K562 (cell line): ENCODE results near the gene PRDM4. TPM values are rescaled to one million over a fixed set of nuclear protein-coding genes. Genes with fewer than 3 reads are reported as not detected.

Experiments
- CBFA2T2 ChIP-seq: fragments of 450-650 bp; conservative IDR thresholded peaks from 2 replicates; pipeline ENCODE4 v1.6.1; 2017; ENCODE audit warnings: mild to moderate bottlenecking
- GABPB1 ChIP-seq: sonication (generic); formaldehyde crosslinking; IDR thresholded peaks from 2 replicates; pipeline ENCODE4 v1.8.0; 2022; ENCODE audit warnings: mild to moderate bottlenecking, missing genetic modification reagents
- GTF2A2 ChIP-seq: IDR thresholded peaks from 2 replicates; pipeline ENCODE4 v1.6.1; 2016; ENCODE audit warnings: mild to moderate bottlenecking, missing genetic modification characterization, missing compliant biosample characterization
- HLTF ChIP-seq: fragments of 450-650 bp; IDR thresholded peaks from 2 replicates; pipeline ENCODE4 v1.6.1; 2016
- KDM1A ChIP-seq, 2 experiments: fragments of 450-650 bp; IDR thresholded peaks; 2 replicates each; pipeline ENCODE4 v1.6.1; 2016; ENCODE audit warnings: mild to moderate bottlenecking in 2 of 2
- NR2C2 ChIP-seq, 2 experiments: fragments of 200-800 bp in 1 of 2; sonication (Bioruptor generic) in 1 of 2; sonication (generic) in 1 of 2; formaldehyde crosslinking in 1 of 2; IDR thresholded peaks; 2 replicates each; pipeline versions ENCODE4 v1.6.1 to v1.8.0; 2016 to 2022; ENCODE audit warnings: mild to moderate bottlenecking in 1 of 2, missing compliant biosample characterization in 1 of 2, missing genetic modification characterization in 1 of 2, missing genetic modification reagents in 1 of 2
- PTTG1 ChIP-seq: fragments of 450-650 bp; IDR thresholded peaks from 2 replicates; pipeline ENCODE4 v1.6.1; 2016; ENCODE audit warnings: low read depth, mild to moderate bottlenecking, missing genetic modification characterization, missing compliant biosample characterization
- SMARCA4 ChIP-seq: fragments of 450-650 bp; IDR thresholded peaks from 2 replicates; pipeline ENCODE4 v1.6.1; 2016
- SMC3 ChIP-seq: conservative IDR thresholded peaks from 2 replicates; pipeline ENCODE4 v1.6.1; 2011; ENCODE audit warnings: low read depth, low read length, improper control_type of control experiment; ENCODE audit not compliant: insufficient read depth
- TEAD4 ChIP-seq, 2 experiments: sonication (generic) in 1 of 2; formaldehyde crosslinking in 1 of 2; IDR thresholded peaks; 2 replicates each; pipeline versions ENCODE4 v1.6.1 to v1.8.0; 2012 to 2022; ENCODE audit warnings: borderline replicate concordance in 1 of 2, inconsistent platforms in 1 of 2, low read length in 1 of 2, mild to moderate bottlenecking in 1 of 2, missing genetic modification reagents in 1 of 2
- ZBTB17 ChIP-seq: fragments of 450-650 bp; formaldehyde crosslinking; IDR thresholded peaks from 2 replicates; pipeline ENCODE4 v1.4.0; 2020; ENCODE audit warnings: mild to moderate bottlenecking
- ZFP30 ChIP-seq: fragments of 250-450 bp; sonication (Bioruptor Pico); IDR thresholded peaks from 2 replicates; pipeline ENCODE4 v1.8.0; 2022; ENCODE audit warnings: moderate library complexity, mild to moderate bottlenecking, inconsistent platforms, borderline replicate concordance
- ZNF140 ChIP-seq: fragments of 250-450 bp; sonication (Bioruptor Pico); IDR thresholded peaks from 2 replicates; pipeline ENCODE4 v1.8.0; 2021; ENCODE audit warnings: moderate library complexity, mild to moderate bottlenecking, inconsistent platforms
- polyA plus RNA-seq, 8 experiments: library from polyadenylated mRNA; depleted of rRNA in 4 of 8; stranded (reverse) in 5 of 8; unstranded in 3 of 8; fragments of >200 nt; fragmentation: Nextera tagmentation in 2 of 8; fragmentation: Illumina TruSeq in 1 of 8; extraction: Ambion mirVana in 2 of 8; extraction: Trizol in 1 of 8; gene quantifications; 2 replicates each; pipeline versions ENCODE4 v1.2.1 to v1.2.3, GENCODE V29; 2011 to 2014; ENCODE audit warnings: inconsistent platforms in 1 of 8, missing spikeins in 1 of 8
- total RNA-seq, 7 experiments: library from RNA; depleted of rRNA in 6 of 7; stranded (reverse); fragments of >200 nt in 6 of 7; fragmentation: Illumina TruSeq in 2 of 7; extraction: Trizol in 2 of 7; gene quantifications; 2 replicates each; pipeline versions ENCODE4 v1.2.1 to v1.2.3, GENCODE V29; 2011 to 2021; ENCODE audit warnings: low replicate concordance in 1 of 7
- TF ChIP-seq, protein P1 (sequence below): fragments of 200-800 bp; sonication (Bioruptor generic); IDR thresholded peaks from 2 replicates; pipeline ENCODE4 v1.6.1; 2017; ENCODE audit warnings: missing genetic modification characterization, missing compliant biosample characterization
- TF ChIP-seq, protein P2 (sequence below): fragments of 450-650 bp; formaldehyde crosslinking; IDR thresholded peaks from 2 replicates; pipeline ENCODE4 v1.4.0; 2020; ENCODE audit warnings: mild to moderate bottlenecking, mixed read lengths
- TF ChIP-seq, protein P3 (sequence below): fragments of 250-450 bp; sonication (Bioruptor Pico); IDR thresholded peaks from 2 replicates; pipeline ENCODE4 v1.5.0; 2020; ENCODE audit warnings: mild to moderate bottlenecking, borderline replicate concordance

PRDM4 gene
- total and polyA plus RNA-seq, 9 of the 15 experiments (the other 6 are each of a cell fraction or from before 2014, with no cell fraction given), result 5.9 to 26.0 (median 20.0) TPM

DNA sequence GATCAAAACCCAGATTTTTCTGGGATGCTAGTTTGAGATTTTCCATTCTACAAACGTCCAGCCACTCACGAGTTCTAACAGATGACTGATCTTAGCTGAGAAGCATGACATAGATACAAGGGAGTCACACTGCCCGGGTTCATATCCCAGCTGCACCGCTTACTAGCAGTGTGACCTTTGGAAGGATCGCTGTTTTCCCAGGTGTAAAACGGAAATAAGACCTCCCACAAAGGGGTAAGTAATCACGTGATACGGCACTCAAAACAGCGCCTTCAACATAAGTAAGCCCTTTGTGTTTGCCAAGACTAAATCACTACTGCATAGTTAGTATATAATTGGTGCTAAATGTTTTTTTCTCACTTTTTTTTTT is 76.0 kb downstream of the PRDM4 start (continued):
- TF ChIP-seq, protein P1, sequence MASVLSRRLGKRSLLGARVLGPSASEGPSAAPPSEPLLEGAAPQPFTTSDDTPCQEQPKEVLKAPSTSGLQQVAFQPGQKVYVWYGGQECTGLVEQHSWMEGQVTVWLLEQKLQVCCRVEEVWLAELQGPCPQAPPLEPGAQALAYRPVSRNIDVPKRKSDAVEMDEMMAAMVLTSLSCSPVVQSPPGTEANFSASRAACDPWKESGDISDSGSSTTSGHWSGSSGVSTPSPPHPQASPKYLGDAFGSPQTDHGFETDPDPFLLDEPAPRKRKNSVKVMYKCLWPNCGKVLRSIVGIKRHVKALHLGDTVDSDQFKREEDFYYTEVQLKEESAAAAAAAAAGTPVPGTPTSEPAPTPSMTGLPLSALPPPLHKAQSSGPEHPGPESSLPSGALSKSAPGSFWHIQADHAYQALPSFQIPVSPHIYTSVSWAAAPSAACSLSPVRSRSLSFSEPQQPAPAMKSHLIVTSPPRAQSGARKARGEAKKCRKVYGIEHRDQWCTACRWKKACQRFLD (CRISPR knock-in tag), result peak; percentile 5; the same call in 1 of the 2 replicates
- TF ChIP-seq CBFA2T2 (peak; percentile 60), ZBTB17 (CRISPR knock-in tag) (0 out of 2 replicates have a peak, but pooled peaks have one; percentile 27), GABPB1 (no peak), ZFP30 (no peak), HLTF (no peak), GTF2A2 (tag) (no peak), TEAD4 (IDR thresholded peaks at IDR 0.05; ENCODE audit: low read length) (no peak), TEAD4 (CRISPR knock-in tag; IDR thresholded peaks at IDR 0.05; ENCODE audit: borderline replicate concordance) (no peak), ZNF140 (no peak), PTTG1 (no peak), SMC3 (no peak), NR2C2 (CRISPR knock-in tag; IDR thresholded peaks at IDR 0.05) (no peak), NR2C2 (tag; IDR thresholded peaks at IDR 0.05) (peak; percentile 62), SMARCA4 (peak; percentile 21; the same call in 1 of the 2 replicates), KDM1A (IDR thresholded peaks at IDR 0.05) (no peak)
- TF ChIP-seq, protein P2, sequence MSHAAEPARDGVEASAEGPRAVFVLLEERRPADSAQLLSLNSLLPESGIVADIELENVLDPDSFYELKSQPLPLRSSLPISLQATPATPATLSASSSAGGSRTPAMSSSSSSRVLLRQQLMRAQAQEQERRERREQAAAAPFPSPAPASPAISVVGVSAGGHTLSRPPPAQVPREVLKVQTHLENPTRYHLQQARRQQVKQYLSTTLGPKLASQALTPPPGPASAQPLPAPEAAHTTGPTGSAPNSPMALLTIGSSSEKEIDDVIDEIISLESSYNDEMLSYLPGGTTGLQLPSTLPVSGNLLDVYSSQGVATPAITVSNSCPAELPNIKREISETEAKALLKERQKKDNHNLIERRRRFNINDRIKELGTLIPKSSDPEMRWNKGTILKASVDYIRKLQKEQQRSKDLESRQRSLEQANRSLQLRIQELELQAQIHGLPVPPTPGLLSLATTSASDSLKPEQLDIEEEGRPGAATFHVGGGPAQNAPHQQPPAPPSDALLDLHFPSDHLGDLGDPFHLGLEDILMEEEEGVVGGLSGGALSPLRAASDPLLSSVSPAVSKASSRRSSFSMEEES (CRISPR knock-in tag), result peak; percentile 97
- TF ChIP-seq, protein P3, sequence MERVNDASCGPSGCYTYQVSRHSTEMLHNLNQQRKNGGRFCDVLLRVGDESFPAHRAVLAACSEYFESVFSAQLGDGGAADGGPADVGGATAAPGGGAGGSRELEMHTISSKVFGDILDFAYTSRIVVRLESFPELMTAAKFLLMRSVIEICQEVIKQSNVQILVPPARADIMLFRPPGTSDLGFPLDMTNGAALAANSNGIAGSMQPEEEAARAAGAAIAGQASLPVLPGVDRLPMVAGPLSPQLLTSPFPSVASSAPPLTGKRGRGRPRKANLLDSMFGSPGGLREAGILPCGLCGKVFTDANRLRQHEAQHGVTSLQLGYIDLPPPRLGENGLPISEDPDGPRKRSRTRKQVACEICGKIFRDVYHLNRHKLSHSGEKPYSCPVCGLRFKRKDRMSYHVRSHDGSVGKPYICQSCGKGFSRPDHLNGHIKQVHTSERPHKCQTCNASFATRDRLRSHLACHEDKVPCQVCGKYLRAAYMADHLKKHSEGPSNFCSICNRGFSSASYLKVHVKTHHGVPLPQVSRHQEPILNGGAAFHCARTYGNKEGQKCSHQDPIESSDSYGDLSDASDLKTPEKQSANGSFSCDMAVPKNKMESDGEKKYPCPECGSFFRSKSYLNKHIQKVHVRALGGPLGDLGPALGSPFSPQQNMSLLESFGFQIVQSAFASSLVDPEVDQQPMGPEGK, result no peak
